Nucleus accumbens (tissue), 56 donors: ENCODE measurements around the gene TUBGCP6.

Experiments used
- DNase-seq, 56 donors: peaks; one replicate each; lab custom pipeline; 2025; lab: John Stamatoyannopoulos, UW

TUBGCP6 gene

GRCh38 chr22:50188356-50188755, 56.5 kb downstream of the TUBGCP6 start:
- DNase-seq = no peak

- DNase-seq = no peak
These were observed 57.9 kb downstream of the TUBGCP6 start for GRCh38 chr22:50186761-50187523.

GRCh38 chr22:50186181-50186714, 58.6 kb downstream of the TUBGCP6 start:
- DNase-seq = no peak

- DNase-seq = peak in 54 of 56 donors; percentile 45 to 91 (median 82)
These were observed 59.3 kb downstream of the TUBGCP6 start, which contains the start of gene TRABD for GRCh38 chr22:50185375-50186087. TRABD (plus strand) TSS chr22:50185913; CDS start chr22:50193061, 7,148 bp downstream.

GRCh38 chr22:50184902-50185374, 59.9 kb downstream of the TUBGCP6 start:
- DNase-seq = no peak

- peak in 4 of 56 donors; percentile 29 to 62 (median 44) for DNase-seq
These were observed 60.6 kb downstream of the TUBGCP6 start for GRCh38 chr22:50184004-50184901.

- no peak for DNase-seq
These were observed 61.5 kb downstream of the TUBGCP6 start for GRCh38 chr22:50183141-50183971.

- peak in 1 of 56 donors; percentile 12 for DNase-seq
These were observed 62.4 kb downstream of the TUBGCP6 start for GRCh38 chr22:50182176-50183081.

GRCh38 chr22:50180727-50181521, 63.9 kb downstream of the TUBGCP6 start:
- DNase-seq = no peak

- DNase-seq = no peak
These were observed 64.7 kb downstream of the TUBGCP6 start for GRCh38 chr22:50179937-50180726.

GRCh38 chr22:50178871-50179869, 65.7 kb downstream of the TUBGCP6 start:
- no peak for DNase-seq

- no peak for DNase-seq
These were observed 66.4 kb downstream of the TUBGCP6 start for GRCh38 chr22:50178471-50178864.

- no peak for DNase-seq
These were observed 67.0 kb downstream of the TUBGCP6 start for GRCh38 chr22:50177537-50178470.

- DNase-seq = no peak
These were observed 67.8 kb downstream of the TUBGCP6 start for GRCh38 chr22:50176850-50177536.
